NCI-H345 (cell line): ENCODE measurements around the gene ALAD.
A peak's percentile ranks its signal among the peaks of the same experiment; 100 is the strongest.
"Not testable (repeated sequence)": the region's sequence is repeated elsewhere in the genome, so short reads cannot be mapped to it uniquely, and the experiment has no call there.

ENCODE experiments used
- DNase-seq: peaks from one replicate; lab custom pipeline; 2025; lab: John Stamatoyannopoulos, UW

ALAD gene

DNA sequence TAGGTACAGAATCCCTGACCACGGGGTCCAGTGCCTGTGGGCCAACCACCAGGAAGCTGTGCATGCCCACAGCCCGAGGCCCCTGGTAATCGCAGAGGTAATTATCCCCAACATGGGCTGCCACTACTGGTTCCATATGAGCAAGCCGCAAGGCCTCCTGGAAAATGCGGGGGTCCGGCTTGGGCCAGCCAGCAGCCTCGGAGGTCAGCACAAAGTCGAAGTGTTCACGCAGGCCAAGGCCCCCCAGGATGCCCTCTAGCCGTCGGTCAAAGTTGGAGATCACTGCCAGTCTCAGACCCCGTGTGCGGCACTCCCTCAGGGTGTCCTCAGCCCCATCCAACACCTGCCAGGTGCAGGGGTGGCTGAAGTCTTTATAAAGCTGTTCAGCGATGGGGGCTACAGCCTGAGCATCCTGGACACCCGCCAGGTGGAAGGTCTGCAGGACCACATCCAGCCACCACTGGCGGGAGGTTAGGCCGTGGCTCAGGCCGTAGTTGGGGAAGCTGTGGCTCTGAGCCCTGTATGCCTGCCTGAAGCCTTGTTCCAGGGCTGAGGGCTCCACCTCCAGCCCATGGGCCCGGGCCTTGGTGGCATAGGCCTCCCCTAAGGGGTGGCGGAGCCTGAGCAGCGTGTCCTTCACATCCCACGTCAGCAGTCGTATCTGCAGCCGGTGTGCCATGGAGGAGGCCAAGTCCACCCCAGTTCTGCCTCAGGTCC lies 27.2 kb downstream of the ALAD start:
- no peak for DNase-seq

DNA sequence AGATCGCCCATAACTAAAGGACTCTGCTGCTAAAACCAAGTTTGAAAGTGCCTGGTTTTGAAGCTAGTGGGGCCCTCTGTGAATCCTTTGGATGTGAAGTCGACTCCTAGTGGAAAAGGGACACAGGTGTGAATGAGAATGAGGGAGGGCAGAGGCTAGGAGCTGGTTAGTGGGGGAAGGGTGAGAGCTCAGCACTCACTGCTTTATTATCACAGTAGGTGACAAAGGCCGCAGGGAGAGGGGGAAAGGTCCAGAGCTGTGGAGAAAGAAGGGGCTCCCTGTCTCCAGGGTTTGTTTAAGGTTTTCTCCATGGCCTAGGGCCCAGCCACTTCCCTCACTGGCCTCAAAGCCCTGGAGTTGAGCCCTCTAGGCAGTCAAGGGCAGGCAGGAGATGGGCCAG lies 27.8 kb downstream of the ALAD start:
- no peak for DNase-seq

DNA sequence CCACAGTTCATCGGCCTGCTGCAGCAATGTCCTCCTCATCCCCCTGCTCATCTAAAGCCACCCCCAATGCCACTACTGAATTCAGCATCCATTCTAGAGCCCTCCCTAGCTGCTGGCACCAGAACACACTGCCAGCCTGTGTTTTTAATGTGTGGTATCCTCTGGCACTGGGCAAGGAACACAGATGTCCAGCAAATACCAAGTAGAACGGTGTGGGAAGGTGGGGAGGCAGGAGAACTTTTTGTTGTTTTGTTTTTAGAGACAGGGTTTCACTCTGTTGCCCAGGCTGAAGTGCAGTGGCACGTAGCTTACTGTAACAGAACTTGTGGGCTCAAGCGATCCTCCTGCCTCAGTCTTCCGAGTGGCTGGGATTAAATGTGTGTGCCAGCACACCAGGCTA lies 29.0 kb downstream of the ALAD start:
- DNase-seq: no peak

DNA sequence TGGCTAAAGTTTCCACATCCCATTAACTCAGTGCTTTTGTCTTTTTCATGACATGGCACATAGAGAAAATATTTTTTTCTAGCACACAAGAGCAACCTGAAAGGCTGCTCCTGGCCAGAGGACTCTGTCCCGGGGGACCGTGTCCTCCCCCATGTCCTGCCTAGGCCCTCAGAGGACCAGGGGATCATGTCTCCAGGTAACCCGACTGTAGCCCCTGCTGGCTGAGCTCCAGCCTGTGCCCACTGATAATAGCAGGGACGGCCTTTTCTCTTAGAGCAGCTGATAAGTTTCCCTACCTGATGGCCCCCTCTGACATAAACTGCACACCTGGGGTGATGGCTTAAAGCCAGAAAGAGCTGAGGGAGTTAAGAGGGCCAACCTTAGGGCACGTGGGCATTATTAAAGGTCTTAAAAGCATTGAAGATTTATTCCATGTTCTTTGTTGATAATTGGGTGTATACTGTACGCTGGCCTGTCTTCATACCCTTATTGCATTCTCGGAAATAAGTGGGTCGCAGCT lies 30.2 kb downstream of the ALAD start:
- peak; percentile 55 for DNase-seq

DNA sequence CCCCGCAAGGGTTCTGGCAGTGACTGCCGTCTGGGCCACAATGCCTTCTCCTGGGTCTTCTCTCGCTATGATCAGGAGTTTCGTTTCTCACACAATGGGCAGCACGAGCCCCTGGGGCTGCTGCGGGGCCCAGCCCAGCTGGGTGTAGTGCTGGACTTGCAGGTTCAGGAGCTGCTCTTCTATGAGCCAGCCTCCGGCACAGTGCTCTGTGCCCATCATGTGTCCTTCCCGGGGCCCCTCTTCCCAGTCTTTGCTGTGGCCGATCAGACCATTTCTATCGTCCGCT lies 31.3 kb downstream of the ALAD start:
- no peak for DNase-seq

DNA sequence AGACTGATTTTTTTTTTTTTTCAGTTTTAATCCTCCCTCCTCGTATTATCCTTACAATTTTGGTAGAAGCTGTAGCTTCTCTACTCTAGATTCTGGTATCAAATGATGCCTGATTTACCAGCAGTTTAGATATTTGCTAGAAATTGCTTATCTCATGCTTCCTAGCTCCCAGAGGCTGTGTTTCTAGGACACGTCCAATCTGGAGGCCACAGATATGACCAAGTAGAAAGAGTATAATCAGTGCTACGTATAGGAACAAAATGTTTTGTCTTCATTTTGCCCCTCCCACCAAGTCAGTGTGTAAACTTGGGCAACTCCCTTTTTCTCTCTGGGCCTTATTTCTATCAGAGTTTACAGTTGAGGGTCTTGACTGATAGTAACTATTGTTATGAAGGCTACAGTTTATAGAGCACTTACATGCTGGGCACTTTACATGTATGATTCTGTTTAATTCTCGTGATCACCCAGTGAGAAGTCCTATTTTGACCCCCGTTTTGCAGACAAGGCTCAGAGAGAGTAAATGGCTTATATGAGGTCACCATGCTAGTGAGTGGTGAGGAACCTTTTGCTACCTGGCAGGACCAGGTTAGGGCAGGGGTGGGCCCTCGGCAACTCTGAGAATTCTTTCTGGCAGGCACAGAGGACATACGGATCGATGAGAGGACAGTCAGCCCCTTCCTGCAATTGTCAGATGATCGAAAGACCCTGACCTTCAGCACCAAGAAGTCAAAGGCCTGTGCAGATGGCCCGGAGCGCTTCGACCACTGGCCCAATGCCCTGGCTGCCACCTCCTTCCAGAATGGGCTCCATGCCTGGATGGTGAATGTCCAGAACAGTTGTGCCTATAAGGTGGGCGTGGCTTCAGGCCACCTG lies 31.9 kb downstream of the ALAD start:
- no peak for DNase-seq

DNA sequence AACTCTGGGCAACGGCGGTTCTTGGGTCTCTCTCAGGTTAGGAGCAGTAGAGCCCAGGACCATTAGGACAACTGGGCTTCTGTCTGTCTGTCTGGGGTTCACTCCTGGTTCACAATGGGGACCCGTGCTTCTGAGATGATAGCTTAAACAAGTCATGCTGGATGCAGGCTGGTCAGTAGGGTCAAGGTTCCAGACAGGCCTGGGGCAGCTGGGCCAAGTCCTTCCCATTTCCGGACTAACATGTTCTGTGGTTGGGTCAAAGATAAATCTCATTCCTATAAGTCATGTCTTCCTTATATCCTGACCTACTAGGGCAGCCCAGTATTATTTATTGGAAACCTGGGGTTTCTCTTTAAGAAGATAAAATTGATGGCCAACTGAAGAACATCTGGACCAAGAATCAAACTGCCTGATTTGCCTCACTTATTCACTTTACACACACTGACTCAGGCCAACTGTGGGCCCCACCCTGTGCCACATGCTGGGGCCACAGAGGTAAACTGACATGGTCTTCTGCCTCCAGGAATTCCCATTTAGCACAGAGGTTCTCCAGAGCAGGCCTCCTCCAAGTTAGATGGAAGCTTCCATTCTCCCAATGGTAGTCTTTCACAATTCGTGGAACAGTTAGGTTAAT lies 32.6 kb downstream of the ALAD start:
- DNase-seq: no peak

DNA sequence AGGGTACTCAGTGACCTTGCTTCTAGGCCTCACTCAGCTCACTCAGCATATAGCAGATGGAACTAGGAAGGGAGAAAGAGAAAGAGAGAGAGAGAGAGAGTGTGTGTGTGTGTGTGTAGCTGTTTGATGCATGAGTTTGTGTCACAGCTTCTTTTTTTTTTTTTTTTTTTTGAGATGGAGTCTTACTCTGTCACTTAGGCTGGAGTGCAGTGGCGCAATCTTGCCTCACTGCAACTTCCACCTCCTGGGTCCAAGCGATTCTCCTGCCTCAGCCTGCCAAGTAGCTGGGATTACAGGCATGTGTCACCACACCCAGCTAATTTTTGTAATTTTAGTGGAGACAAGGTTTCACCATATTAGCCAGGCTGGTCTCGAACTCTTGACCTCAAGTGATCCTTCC lies 35.4 kb downstream of the ALAD start:
- DNase-seq: not testable (repeated sequence)

DNA sequence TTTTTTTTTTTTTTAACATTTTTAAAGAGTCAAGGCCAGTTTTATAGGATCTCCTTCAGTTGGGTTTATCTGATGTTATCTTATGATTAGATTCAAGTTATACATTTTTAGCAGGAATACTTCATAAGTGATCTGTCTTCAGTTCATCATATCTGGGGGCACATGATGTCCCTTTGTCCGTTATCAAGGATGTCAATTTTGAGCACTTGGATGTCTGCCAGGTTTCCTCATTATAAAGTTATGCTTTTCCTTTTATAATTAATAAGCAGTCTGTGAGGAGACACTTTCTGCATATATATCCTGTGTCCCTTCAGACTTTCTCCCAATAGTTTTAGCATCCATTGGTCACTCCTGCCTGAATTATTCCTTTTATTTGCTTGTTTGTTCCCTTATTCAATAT lies 36.1 kb downstream of the ALAD start:
- DNase-seq: no peak

DNA sequence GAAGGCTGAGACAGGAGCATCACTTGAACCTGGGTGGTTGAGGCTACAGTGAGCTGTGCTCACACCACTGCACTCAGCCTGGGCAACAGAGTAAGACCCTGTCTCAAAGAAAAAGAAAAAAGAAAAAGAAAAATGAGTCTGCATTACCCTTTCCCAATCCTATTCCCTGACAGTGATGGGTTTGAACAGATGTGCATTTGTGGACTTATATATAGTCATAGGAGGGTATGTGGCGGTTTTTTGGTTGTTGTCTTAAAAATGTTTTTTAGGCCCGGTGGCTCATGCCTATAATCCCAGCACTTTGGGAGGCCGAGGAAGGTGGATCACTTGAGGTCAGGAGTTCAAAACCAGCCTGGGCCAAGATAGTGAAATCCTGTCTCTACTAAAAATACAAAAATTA lies 37.7 kb downstream of the ALAD start:
- DNase-seq: no peak

DNA sequence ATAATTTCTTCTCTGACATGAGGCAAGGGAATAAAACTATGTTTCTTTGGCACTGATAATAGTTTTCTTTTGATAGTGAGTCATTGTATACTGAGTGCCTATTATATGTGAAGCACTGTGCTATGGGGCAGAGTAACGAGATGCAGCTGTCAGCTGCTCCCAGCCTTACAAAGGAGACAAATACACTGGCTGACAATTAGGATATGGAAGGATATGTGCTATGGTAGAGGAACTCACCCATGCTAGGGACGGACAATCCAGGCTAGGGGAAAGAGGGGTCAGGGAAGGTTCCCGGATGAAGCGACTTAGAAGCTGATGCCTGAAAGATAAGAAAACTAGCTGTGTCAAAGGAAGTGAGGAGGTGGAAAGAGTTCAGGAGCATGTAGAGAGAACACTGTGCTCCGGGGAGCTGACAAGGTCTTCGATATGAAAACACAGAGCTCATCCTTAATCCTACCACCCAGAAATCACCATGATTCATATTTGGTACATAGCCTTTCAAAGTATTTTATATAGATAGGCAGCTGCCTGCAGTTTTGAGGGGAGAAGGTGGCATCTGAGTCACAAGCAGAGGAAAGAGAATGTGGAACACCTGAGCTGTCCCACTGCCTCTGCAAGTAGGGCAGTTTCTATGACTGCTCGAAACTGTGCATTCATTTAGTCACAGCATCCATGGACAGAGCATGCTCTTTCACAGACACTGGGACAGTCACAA lies 39.6 kb downstream of the ALAD start:
- no peak for DNase-seq

DNA sequence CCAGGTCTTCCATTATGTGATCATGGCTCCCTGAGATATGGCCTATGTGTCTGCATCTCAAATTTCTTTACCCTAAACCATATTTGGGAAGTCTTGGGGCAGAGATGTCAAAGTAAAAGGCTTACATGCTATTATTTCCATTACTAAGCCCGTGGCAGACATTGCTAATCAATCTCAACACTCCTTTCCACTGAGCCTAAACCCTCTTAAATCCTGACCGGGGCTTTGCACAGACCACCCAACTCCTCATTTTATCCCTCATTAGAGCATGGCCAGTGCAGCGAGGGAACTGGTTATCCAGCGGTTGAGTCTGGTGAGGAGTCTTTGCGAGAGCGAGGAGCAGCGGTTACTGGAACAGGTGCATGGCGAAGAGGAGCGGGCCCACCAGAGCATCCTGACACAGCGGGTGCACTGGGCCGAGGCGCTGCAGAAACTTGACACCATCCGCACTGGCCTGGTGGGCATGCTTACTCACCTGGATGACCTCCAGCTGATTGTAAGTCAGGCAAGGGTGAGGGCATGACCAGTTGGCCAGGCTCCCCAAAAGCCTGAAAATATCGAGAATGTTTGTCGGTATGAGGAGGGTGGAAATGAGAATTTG lies 40.7 kb downstream of the ALAD start:
- DNase-seq: no peak

DNA sequence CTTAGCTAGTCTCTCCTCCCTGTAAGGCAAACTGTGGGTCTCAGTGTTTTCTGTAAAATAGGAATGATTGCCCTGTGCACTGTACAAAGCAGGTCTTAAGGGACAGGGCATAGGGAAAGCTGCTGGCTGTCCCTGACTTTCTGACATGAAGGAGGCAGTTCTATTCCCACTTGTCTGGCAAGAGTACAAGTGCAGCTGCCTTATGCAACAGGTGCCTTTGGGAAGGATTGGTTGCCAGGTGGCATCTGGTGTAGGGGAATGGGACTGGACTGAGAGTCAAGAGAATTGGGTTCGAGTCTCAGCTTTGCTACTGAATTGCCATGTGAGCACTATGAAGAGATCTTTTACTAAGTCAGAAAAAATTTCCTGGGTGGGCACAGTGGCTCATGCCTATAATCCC lies 41.7 kb downstream of the ALAD start:
- no peak for DNase-seq

DNA sequence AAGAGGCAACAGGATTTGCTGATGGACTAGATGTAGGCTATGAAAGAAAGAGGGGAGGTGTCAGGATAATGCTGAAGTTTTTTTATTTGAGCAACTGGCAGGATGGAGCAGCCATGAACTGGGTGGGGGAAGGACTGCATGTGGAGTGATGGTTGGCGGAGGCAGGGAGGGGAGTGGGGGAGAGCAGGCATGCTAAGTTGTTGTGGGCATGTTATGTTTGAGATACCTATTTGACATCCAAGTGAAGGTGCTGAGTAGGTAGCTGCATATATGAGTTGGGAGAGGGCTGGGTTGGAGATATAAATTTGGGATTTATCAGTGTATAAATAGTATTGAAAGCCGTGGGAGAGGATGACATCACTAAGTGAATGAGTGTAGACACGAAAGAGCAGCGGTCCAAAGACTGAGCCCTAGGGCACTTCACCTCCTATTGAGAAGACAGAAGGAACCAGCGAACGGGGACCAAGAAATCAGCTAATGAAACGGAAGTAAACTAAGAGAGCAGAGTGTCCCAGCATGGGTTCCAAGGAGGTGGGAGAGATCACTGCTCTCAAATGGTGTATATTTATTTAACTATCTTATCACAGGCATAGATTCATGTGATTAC lies 44.3 kb downstream of the ALAD start:
- DNase-seq: no peak

DNA sequence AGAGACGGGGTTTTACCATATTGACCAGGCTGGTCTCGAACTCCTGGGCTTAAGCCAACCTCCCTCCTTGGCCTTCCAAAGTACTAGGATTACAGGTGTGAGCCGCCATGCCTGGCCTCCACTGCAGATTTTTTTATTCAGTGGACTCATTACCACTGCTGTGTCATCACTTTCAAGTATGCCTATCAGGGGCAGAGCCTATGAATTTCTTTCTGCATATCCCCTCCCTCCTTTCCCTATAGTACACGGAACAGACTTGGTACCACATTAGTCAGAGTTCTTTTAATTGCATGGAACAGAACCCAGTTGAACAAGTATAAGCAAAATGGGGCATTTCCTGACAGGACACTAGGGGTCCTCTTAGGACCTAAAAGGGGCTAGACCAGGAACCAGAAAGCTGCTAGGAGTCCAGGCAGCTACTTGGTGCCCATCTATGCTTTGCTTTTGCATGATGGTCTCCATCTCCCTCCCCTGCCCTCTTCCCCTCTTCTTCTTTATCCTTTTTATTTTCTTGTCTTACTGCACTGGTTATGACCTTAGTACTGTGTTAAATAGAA lies 46.0 kb downstream of the ALAD start:
- no peak for DNase-seq

DNA sequence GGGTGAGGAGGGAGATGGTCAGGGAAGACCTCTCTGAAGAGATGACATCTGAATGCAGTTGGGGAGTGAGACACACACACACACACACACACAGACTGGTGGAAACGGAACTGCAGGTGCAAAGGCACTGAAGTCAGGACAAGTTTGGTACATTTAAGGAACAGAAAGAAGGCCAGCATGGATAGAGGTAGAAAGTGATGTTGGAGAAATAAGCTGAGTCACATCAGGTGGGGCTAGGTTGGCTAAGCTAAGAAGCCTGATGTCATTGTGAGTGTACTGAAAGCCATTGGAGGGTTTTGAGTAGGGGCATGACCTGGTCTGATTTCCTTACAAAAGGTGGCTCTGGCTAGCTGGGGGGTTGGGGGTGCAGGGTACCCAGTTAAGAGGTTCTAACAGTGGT lies 48.7 kb downstream of the ALAD start:
- no peak for DNase-seq

DNA sequence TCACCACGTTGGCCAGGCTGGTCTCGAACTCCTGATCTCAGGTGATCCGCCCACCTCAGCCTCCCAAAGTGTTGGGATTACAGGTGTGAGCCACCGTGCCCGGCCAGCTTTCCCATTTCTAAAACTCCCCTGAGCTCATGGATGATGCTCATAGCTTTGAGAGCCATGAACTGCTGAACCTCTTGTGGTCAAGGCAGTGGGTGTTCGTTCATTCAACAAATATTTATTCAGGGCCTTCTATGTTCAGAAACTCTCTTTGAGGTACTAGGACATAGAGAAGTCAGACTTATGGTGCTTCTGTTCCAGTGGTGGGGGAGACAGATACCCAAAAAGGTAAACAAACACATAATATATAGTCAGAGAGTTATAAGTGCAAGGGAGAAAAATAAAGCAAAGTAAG lies 49.1 kb downstream of the ALAD start:
- DNase-seq: no peak

DNA sequence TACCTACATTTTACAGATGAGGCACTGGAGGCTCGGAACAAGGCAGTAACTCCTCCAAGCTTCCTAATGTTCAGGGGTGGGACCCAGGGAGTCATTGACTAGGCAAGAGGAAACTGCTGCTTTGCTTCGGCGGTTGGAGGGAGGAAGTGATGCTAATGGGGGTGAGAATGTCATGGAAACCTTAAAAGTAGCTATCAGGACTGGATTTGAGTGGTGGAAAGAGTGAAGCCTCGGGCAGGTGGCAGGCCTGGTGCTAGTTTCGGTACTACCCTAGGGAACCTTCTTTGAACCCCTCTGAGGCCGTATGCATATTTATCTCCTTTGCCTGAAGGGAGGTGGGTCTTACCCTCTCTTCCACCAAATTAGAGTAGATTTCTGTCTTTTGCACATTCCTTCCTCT lies 50.1 kb downstream of the ALAD start:
- DNase-seq: no peak

DNA sequence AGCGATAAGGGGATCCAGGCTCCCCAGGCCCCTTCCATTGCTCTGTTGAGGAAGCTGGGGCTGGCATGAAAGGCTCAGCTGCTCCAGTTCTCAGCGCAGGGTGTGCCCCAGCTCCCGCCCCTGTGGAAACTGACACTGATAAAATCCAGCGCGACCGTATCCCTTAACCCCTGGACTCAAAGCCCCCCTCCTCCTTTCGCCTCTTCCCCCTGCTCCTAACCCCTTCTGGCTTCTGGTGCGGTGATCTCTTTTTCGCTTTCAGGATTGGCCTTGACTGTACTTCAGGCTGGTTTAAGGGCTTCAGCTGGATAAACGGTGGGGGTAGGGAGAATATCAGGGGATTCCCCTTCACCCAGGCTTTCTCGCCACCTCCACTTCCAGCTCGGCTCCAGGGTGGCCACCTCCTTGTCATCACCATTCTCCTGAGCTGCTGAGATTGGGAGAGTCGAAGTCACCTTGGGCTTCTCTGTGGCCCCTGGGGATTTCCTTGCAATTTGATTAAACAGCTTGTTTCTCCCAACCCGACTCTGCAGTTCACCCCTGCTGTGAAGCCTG lies 50.9 kb downstream of the ALAD start:
- DNase-seq: no peak

DNA sequence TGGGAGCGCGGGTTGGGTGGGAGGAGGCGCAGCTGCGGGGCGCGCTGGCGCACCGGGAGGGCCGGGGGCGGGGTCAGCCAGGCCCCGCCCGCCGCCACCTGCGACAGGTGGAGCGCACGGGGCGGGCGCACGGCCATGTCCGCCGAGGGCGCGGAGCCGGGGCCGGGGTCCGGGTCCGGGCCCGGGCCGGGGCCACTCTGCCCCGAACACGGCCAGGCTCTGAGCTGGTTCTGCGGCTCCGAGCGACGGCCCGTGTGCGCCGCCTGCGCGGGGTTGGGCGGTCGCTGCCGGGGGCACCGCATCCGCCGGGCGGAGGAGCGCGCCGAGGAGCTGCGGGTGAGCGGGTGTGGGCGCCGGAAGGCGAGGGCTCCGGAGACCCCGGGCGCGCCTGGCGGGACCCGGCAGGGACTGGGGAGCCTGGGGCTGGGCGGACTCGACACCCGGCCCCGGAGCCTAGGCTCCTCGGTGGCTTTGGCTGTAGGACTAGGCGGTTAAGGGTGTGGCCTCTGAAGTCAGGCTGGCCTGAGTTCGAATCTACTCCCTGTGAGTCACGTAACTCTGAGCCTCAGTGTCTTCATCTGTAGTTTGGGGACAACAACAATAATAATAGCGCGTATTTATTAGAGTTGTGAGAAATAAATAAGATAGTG lies 51.5 kb downstream of the ALAD start, which contains the start of gene BSPRY:
Gene BSPRY (plus strand): TSS at position 97 of the 650 bp plus-strand sequence. CDS start 39 bp downstream, at position 136.
- DNase-seq: peak; percentile 70
